Neutrophil (primary cell): Measurements from ENCODE around the gene KRT78.

ENCODE experiments used
- H3K27ac ChIP-seq: fragments of 200-600 bp; sonication (generic); 2 replicates; pipeline ENCODE4 v1.5.1; 2016; ENCODE audit warnings: mild to moderate bottlenecking, moderate library complexity
- H3K27me3 ChIP-seq: fragments of 200-600 bp; sonication (generic); 2 replicates; pipeline ENCODE4 v1.6.0; 2016; ENCODE audit warnings: mild to moderate bottlenecking
- H3K36me3 ChIP-seq: fragments of 200-600 bp; sonication (generic); 2 replicates; pipeline ENCODE4 v1.5.1; 2017
- H3K4me1 ChIP-seq, 2 experiments: fragments of 200-600 bp in 1 of 2; sonication (generic) in 1 of 2; 1 replicate in 1 of 2; 2 replicates in 1 of 2; pipeline versions ENCODE4 v1.5.1 to v1.6.1; 2013 to 2016; ENCODE audit warnings: low read depth in 1 of 2, low read length in 1 of 2, mild to moderate bottlenecking in 1 of 2, moderate library complexity in 1 of 2; ENCODE audit not compliant: control insufficient read depth in 1 of 2, insufficient read depth in 1 of 2
- H3K4me3 ChIP-seq, 2 experiments: fragments of 200-600 bp in 1 of 2; sonication (generic) in 1 of 2; 1 replicate in 1 of 2; 2 replicates in 1 of 2; pipeline ENCODE4 v1.5.1; 2013 to 2016; ENCODE audit warnings: low read depth in 1 of 2, low read length in 1 of 2, mild to moderate bottlenecking in 1 of 2, moderate library complexity in 1 of 2
- H3K9me3 ChIP-seq: fragments of 200-600 bp; sonication (generic); 2 replicates; pipeline ENCODE4 v1.5.1; 2016
- CTCF ChIP-seq: fragments of 200-600 bp; sonication (generic); IDR thresholded peaks from 2 replicates; pipeline ENCODE4 v1.5.1; 2016; ENCODE audit warnings: antibody characterized with exemption

Gene KRT78

GRCh38 chr12:52818388-52818787 lies 30.4 kb downstream of the KRT78 start:
- no peak overlapping the region for H3K4me3 ChIP-seq
- H3K36me3 ChIP-seq: no peaks in the 10 kb centered on the region
- H3K27ac ChIP-seq: no peak overlapping the region
- no peaks in the 10 kb centered on the region for H3K4me1 ChIP-seq
- TF ChIP-seq CTCF: no peak
- no peaks in the 10 kb centered on the region for H3K9me3 ChIP-seq
- peaks cover 12% of the 10 kb centered on the region for H3K27me3 ChIP-seq

GRCh38 chr12:52817699-52818238 lies 31.0 kb downstream of the KRT78 start:
- Histone ChIP-seq H3K4me1 (no peaks in the 10 kb centered on the region), H3K27me3 (peaks cover 12% of the 10 kb centered on the region), H3K27ac (no peak overlapping the region), H3K4me3 (no peak overlapping the region), H3K36me3 (no peaks in the 10 kb centered on the region), H3K9me3 (no peaks in the 10 kb centered on the region)
- TF ChIP-seq CTCF: no peak

- Histone ChIP-seq H3K27me3 (peaks cover 12% of the 10 kb centered on the region), H3K4me1 (no peaks in the 10 kb centered on the region), H3K4me3 (no peak overlapping the region), H3K27ac (no peak overlapping the region), H3K9me3 (no peaks in the 10 kb centered on the region), H3K36me3 (no peaks in the 10 kb centered on the region)
- TF ChIP-seq CTCF: no peak
Observed at GRCh38 chr12:52817003-52817698, 31.6 kb downstream of the KRT78 start.

- no peaks in the 10 kb centered on the region for H3K4me1 ChIP-seq
- no peak overlapping the region for H3K4me3 ChIP-seq
- H3K36me3 ChIP-seq: no peaks in the 10 kb centered on the region
- H3K9me3 ChIP-seq: no peaks in the 10 kb centered on the region
- peaks cover 12% of the 10 kb centered on the region for H3K27me3 ChIP-seq
- no peak for TF ChIP-seq CTCF
- no peak overlapping the region for H3K27ac ChIP-seq
Observed at GRCh38 chr12:52815676-52816588, 32.9 kb downstream of the KRT78 start.

- Histone ChIP-seq H3K4me3 (no peak overlapping the region), H3K4me1 (no peaks in the 10 kb centered on the region), H3K36me3 (no peaks in the 10 kb centered on the region), H3K27me3 (peaks cover 12% of the 10 kb centered on the region), H3K9me3 (no peaks in the 10 kb centered on the region), H3K27ac (no peak overlapping the region)
- TF ChIP-seq CTCF: no peak
Observed at GRCh38 chr12:52815161-52815560, 33.6 kb downstream of the KRT78 start.
